Measurements from ENCODE around the gene YEATS4.
A peak's percentile ranks its signal among the peaks of the same experiment; 100 is the strongest.

The YEATS4 gene

DNA sequence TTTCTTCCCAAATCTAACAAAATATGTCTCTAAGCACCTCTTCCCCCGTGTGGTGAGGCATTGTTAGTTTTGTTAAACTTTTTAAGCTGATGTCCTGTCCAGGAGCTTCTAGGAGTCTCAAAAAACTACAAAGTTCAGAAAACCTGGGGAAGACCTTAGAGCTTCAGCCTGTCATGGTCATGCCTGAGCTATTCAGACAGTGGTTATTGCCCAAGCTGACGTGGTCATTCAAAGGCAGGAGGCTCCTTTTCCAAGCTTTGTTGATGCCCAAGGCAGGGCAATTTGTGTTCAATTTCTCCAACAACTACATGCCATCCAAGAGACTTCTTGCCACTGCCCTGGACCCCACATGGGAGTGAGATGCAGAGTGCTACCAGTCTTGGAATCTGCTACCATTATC lies 17.1 kb upstream of the YEATS4 start:
- DNase-seq, result no peak

DNA sequence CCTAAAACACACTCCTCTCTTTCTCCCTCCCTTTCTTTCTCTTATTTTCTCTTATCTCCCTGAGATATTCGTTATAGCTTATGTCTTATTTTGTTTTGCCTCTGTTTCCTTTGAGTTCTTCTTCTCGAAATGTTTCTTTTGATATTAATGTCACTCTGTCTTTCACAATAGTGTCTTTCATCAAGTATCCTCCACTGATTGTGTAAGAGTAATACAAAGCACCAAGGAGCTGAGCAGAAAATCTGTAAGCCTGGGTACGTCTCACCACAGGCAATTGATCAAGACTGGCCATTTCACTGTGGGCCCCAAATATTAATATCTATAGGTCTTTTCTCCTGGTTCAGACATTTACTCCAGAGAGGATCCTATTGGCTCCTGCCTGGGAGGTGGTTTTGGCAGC lies 16.2 kb upstream of the YEATS4 start:
- DNase-seq, result no peak

DNA sequence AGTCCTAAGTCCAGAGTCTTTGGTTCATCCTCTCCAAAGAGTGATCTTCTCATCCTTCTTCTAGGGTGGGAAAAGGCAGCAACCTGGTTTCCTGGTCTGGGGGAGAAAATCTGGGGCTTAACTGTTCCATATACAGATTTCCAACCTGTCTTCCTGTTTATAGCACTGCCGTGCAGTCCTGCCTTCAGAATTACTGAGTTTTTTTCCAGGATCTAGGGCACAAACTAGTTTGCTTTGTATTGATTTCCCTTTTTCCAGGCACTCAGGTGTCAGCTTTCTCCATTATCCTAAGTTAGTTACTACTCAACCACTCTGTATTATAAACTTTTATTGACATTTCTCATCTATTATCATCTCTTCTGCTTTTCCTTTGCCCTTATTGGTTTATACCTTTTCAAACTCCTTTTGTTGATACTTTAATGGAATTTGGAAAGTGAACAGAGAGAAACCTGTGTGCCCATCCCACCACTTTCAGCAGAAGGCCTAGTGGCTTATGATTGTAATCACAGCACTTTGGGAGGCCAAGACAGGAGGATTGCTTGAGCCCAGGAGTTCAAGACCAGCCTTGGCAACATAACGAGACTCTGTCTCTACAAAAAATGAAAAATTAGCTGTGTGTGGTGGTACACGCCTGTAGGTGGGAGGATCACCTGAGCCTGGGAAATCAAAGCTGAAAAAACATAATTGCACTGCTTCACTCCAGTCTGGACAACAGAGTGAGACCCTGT lies 15.5 kb upstream of the YEATS4 start:
- DNase-seq, result no peak

GRCh38 chr12:69345077-69345476 lies 14.5 kb upstream of the YEATS4 start:
- no peak for DNase-seq

DNA sequence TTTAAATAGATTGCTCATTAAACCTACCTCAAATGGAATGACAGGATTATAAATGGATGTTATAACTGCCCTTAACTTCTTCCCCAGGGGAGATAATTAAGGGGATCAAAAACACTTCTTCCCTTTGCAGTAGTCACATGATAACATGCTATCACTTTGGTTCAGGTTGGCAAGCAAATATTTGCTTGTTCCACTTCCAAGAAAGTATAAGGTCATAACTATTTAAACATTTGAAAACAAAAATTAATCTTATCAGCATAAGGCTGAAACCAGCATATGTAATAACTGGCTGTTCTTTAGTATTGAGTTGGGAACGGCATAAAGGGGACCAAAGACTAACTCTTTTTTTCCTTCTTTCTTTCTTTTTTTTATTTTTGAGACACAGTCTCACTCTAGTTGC lies 13.8 kb upstream of the YEATS4 start:
- DNase-seq, result no peak

DNA sequence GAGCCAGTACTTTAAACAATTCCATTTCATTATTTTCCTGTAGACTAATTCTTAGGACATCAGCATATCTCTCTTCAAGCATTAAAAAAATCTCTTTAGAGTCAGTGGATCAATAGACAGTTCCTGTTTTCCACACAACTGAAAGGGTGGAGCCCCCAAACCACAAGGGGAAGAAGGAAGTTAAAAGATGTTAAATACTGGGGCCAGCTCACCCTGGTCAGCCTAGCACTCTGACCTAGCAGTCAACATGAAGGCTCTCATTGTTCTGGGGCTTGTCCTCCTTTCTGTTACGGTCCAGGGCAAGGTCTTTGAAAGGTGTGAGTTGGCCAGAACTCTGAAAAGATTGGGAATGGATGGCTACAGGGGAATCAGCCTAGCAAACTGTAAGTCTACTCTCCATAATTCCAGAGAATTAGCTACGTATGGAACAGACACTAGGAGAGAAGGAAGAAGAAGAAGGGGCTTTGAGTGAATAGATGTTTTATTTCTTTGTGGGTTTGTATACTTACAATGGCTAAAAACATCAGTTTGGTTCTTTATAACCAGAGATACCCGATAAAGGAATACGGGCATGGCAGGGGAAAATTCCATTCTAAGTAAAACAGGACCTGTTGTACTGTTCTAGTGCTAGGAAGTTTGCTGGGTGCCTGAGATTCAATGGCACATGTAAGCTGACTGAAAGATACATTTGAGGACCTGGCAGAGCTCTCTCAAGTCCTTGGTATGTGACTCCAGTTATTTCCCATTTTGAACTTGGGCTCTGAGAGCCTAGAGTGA lies 11.2 kb upstream of the YEATS4 start, which contains the start of gene LYZ:
Gene LYZ (plus strand): TSS at position 220 of the 777 bp plus-strand sequence. CDS start 28 bp downstream, at position 248.
- DNase-seq, result no peak

DNA sequence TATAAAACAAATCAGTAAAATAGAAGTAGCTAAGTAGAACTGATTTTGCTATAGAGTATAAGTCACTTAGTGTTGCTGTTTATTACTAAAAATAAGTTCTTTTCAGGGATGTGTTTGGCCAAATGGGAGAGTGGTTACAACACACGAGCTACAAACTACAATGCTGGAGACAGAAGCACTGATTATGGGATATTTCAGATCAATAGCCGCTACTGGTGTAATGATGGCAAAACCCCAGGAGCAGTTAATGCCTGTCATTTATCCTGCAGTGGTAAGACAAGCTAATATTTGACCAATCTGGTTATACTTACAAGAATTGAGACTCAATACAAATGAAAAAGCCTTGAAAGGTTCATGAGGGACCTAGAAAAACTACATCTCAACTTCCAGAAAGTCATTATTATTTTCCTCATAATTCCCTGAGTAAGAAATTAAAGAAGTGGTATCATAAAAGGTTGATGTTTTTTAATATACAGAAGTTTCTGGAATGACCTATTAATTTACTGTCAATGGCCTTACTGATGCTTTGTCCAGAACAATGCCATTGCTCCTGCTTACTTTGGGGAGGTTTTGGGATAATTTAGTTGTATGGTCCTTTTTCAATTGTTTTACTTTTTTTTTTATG lies 9.4 kb upstream of the YEATS4 start:
- DNase-seq, result no peak

DNA sequence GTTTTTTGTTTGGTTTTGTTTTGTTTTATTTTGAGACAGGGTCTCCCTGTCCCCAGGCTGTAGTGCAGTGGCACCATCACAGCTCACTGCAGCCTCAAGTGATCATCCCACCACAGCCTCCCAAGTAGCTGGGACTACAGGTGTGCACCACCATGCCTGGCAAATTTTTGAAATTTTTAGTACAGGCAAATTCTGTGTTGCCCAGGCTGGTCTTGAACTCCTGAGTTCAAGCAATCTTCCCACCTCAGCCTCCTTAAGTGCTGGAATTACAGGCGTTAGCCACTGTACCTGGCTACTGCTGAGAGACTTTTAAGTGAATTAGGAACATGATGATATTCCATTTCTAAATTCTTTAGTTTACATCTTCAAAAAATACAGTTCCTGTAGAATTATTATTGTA lies 8.8 kb upstream of the YEATS4 start:
- no peak for DNase-seq

GRCh38 chr12:69351462-69352236 lies 7.9 kb upstream of the YEATS4 start:
- no peak for DNase-seq

DNA sequence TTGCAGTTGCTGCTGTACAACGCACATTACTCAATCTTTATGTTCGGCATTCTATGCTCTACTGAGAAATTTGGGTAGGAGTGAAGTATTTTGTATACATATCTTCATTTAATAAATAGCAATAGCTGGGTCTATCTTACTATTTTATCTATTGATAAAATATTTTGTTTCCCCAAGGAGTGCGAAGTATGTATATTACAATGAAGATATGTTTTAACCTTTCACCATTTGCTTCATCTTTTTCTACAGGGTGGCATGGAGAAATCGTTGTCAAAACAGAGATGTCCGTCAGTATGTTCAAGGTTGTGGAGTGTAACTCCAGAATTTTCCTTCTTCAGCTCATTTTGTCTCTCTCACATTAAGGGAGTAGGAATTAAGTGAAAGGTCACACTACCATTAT lies 6.6 kb upstream of the YEATS4 start:
- DNase-seq, result no peak

DNA sequence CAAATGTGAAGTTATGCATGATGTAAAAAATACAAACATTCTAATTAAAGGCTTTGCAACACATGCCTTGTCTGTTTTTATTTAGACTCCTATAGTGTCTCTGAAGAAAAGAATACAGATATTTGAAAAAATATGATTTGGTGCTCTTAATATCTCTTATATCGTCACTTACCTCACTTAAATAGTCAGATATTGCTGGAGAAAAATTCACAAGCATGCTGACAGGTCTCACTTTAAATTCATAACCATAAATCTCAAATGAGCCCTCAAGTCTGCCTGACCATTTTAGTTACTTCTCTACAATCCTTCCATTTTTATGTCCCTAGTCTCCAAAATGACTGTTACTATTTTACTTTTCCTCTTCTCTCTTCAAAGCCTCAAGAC lies 5.4 kb upstream of the YEATS4 start:
- DNase-seq, result no peak

DNA sequence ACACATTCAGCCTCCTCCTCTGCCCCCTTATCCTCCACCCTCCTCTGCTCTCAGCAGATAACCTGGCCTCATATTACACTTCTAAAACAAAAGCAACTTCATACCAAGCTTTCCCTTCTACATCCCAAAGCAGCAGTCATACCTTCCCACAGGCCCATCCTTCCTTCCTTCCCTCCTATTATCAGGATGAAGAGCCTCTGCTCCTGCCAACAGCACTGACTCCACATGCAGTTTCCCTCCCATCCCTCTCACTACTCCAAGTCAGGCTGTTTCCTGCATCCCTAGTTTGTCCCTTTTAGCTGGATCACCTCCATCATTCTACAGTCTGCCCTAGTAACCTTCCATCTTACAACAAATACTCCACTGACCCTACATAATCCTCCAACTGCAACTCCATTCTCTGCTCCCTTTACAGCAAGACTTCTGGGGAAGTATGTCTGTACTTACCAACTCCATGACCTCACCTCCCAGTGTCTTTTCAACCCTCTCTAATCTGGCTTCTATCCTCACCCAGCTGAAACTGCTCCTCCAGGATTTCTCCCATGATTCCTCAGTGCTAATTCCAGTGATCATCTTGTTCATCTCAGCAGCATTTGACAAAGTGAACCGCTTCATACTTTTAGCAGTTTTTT lies 4.9 kb upstream of the YEATS4 start:
- no peak for DNase-seq

DNA sequence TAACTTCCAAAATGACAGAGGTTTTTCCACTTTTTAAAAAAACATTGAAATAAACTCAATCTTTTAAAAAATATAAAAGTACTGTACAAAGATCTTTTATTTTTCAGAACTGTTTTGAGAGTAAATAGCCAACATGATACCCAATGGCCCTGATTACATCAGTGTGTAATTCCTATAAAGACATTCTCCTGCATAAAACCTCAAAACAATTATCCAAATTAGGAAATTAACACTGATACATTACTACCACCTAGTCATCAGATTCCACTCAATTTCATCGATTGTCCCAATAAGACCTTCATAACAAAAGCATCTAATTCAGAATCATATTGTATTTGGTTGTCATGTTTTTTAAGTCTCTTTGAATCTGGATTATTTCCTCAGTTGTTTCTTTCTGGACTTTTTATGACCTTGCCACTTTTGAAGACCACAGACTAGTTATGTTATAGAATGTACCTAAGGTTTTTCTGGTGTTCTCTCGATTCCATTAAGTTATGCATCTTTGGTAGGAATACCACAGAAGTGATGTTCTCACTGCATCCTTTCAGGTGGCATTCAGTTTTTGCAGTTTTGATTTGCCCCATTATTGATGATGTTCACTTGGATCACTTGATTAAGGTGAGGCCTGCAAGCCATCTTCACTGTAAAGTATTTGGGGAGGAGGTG lies 4.0 kb upstream of the YEATS4 start:
- no peak for DNase-seq

- DNase-seq, result no peak
Observed at GRCh38 chr12:69360348-69360672, 767 bp downstream of the YEATS4 start.

DNA sequence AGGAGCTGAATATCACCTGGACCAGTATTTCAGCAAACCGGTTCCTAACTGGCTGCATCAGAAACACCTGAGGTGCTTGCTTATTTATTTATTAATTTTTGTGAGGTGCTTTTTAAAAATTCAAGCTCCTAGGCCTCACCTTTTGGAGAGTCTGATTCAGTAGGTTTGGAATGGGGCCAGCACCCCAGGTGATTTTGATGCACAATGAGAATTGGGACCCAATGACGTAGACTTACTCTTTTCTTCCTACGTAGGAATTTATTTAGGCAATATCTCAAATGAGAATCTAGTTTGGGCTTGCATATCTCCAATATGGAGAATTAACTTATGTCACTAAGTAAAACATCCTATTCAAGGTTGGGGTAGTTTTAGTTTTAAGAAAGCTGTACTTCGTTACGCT lies 7.3 kb downstream of the YEATS4 start:
- no peak for DNase-seq

- DNase-seq, result no peak
Observed at GRCh38 chr12:69368171-69368570, 8.6 kb downstream of the YEATS4 start.

- DNase-seq, result no peak
Observed at GRCh38 chr12:69383074-69383473, 23.5 kb downstream of the YEATS4 start.

DNA sequence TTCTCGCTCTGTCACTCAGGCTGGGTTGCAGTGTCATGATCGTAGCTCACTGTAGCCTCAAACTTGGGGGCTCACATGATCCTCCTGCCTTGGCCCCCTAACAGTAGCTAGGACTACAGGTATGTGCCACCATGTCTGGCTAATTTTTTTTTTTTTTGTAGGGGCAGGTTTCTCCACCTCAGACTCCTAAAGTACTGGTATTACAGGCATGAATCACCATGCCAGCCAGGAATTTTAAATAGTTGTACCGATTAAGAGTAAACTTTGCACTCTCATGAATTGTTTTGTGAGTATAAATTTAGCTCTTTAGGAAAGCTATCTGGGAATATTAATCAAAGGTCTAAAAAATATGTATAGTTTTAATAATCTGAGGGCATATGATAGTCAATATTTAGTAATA lies 25.5 kb downstream of the YEATS4 start:
- DNase-seq, result no peak

DNA sequence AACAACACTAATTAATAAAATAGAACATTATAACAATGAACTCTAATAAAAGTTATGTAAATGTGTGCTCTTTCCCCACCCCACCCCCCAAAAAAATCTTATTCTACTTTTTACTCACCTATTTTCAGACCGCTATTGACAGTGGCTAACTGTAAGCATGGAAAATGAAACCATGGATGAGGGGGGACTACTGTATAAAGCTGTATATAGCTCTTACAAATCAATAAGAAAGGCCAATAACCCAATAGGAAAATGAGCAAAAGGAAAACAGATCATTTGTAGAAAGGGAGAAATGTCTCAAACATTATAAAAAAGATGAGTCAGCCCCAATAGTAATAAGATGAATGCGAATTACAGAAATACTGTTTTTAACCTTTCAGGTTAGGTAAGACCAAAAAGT lies 27.4 kb downstream of the YEATS4 start:
- no peak for DNase-seq

DNA sequence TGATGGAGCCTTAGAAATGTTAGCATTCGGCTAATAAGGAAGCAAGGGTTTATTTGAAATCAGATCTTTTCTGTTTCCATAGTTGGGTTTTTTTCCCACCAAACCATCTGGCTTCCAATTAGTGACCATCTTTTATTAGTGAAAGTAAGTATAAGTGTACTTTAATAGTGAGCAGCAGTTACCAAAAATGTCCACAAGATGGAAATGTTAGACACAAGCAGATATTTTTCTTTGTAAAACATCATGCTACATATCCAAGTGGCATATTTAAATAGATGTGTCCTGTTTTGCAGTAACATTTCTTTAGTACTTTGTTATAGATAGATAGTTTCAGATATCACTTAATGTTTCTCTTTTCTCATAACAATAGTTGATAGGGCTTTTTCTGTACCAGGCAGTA lies 28.8 kb downstream of the YEATS4 start:
- DNase-seq, result peak; percentile 69

DNA sequence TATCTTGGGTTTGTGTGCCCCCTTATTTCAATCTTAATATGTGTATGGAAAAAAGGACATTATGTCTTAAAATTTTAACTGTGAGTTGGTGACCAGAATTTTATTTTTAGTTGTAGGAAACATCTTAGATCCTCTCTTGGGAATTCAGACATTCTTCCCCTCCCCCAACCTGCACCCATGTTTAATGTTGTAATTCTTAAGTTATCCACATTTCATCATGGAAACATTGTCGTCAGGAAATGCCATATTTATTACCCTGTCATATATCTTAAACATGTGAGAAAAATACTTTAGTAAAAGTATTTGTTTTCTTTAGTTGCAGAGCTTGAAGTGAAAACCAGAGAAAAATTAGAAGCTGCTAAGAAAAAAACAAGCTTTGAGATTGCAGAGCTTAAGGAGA lies 30.3 kb downstream of the YEATS4 start:
- peak; percentile 66 for DNase-seq
